Stomach (tissue), 4 donors: ENCODE measurements around the gene STC2.
A peak's percentile ranks its signal among the peaks of the same experiment; 100 is the strongest.

Source experiments
- CTCF ChIP-seq, 7 experiments: fragments of 450-650 bp in 4 of 7; fragments of 200-600 bp in 3 of 7; sonication (generic) in 3 of 7; IDR thresholded peaks; one replicate each; pipeline ENCODE4 v1.5.1; 2016 to 2019; ENCODE audit warnings: antibody characterized with exemption in 7 of 7, control low read depth in 2 of 7, mild to moderate bottlenecking in 1 of 7
- EP300 ChIP-seq: sonication (generic); formaldehyde crosslinking; IDR thresholded peaks from one replicate; pipeline ENCODE4 v1.6.1; 2017; ENCODE audit warnings: antibody characterized with exemption
- POLR2A ChIP-seq, 4 donors: fragments of 450-650 bp; IDR thresholded peaks; one replicate each; pipeline ENCODE4 v1.6.1; 2016; ENCODE audit warnings: antibody characterized with exemption in 4 of 4, control low read depth in 2 of 4, mild to moderate bottlenecking in 1 of 4, moderate library complexity in 1 of 4
- POLR2AphosphoS5 ChIP-seq, 3 donors: sonication (generic); formaldehyde crosslinking; IDR thresholded peaks; one replicate each; pipeline ENCODE4 v1.6.1; 2016; ENCODE audit warnings: antibody characterized with exemption in 3 of 3

- TF ChIP-seq CTCF (IDR thresholded peaks at IDR 0.05): peak in 5 of 7 experiments; percentile 73 to 92 (median 87)
- TF ChIP-seq POLR2AphosphoS5 (IDR thresholded peaks at IDR 0.05): peak in 1 of 3 donors; percentile 37
- TF ChIP-seq POLR2A (IDR thresholded peaks at IDR 0.05): no peak
- no peak for TF ChIP-seq EP300
These were observed 34.2 kb downstream of the STC2 start for GRCh38 chr5:173293817-173294672.
